GM23338 (cell line): ENCODE data around the gene TOE1. TPM values are rescaled to one million over a fixed set of nuclear protein-coding genes. Genes with fewer than 3 reads are reported as not detected.
A peak's percentile ranks its signal among the peaks of the same experiment; 100 is the strongest.

Source experiments
- ATAC-seq: fragments of 200-7000 bp; cut with Tn5 transposase; 3 replicates; pipeline ENCODE4 v1.9.1; 2020
- DNase-seq: peaks from one replicate; pipeline ENCODE4 v3.0.0-alpha.2; 2015; ENCODE audit warnings: low spot score
- H2AFZ ChIP-seq: fragments of 200-600 bp; sonication (generic); 2 replicates; pipeline ENCODE4 v1.8.0; 2016; ENCODE audit warnings: antibody characterized with exemption, mild to moderate bottlenecking, moderate library complexity
- H3F3A ChIP-seq: fragments of 200-600 bp; sonication (generic); replicated peaks from 2 replicates; pipeline ENCODE4 v1.8.0; 2017; ENCODE audit warnings: antibody characterized with exemption, mixed run types, low read depth
- H3K27ac ChIP-seq: fragments of 200-600 bp; sonication (generic); 2 replicates; pipeline ENCODE4 v1.6.1; 2016; ENCODE audit warnings: low read depth
- H3K27me3 ChIP-seq: fragments of 200-600 bp; sonication (generic); 2 replicates; pipeline ENCODE4 v1.8.0; 2016; ENCODE audit warnings: mild to moderate bottlenecking, mixed run types, moderate library complexity; ENCODE audit not compliant: insufficient read depth
- H3K36me3 ChIP-seq: fragments of 200-600 bp; sonication (generic); 2 replicates; pipeline ENCODE4 v1.8.0; 2016; ENCODE audit warnings: mild to moderate bottlenecking; ENCODE audit not compliant: insufficient read depth
- H3K4me1 ChIP-seq: fragments of 200-600 bp; sonication (generic); 2 replicates; pipeline ENCODE4 v1.8.0; 2016; ENCODE audit warnings: mild to moderate bottlenecking, moderate library complexity; ENCODE audit not compliant: insufficient read depth
- H3K4me2 ChIP-seq: fragments of 200-600 bp; sonication (generic); 2 replicates; pipeline ENCODE4 v1.7.1; 2017; ENCODE audit warnings: mixed run types
- H3K4me3 ChIP-seq: fragments of 200-600 bp; sonication (generic); 2 replicates; pipeline ENCODE4 v1.6.1; 2016; ENCODE audit warnings: mixed run types
- H3K79me2 ChIP-seq: fragments of 200-600 bp; sonication (generic); replicated peaks from 2 replicates; pipeline ENCODE4 v1.8.0; 2017; ENCODE audit warnings: mild to moderate bottlenecking; ENCODE audit not compliant: insufficient read depth
- H3K9me2 ChIP-seq: fragments of 200-600 bp; sonication (generic); 2 replicates; pipeline ENCODE4 v1.8.0; 2017; ENCODE audit not compliant: insufficient read depth
- H4K20me1 ChIP-seq: fragments of 200-600 bp; sonication (generic); replicated peaks from 2 replicates; pipeline ENCODE4 v1.8.0; 2017; ENCODE audit warnings: mild to moderate bottlenecking; ENCODE audit not compliant: insufficient read depth
- H3K27ac Mint-ChIP-seq: 2 replicates; pipeline ENCODE4 v1.8.0; 2020; ENCODE audit warnings: inconsistent platforms, mild to moderate bottlenecking, moderate library complexity, mixed read lengths
- H3K27me3 Mint-ChIP-seq: 3 replicates; pipeline ENCODE4 v1.8.0; 2022; ENCODE audit warnings: low read depth, mild to moderate bottlenecking, moderate library complexity, mixed read lengths, inconsistent platforms; ENCODE audit not compliant: insufficient read depth, poor library complexity
- H3K36me3 Mint-ChIP-seq: 3 replicates; pipeline ENCODE4 v1.8.0; 2021; ENCODE audit warnings: low read depth, mild to moderate bottlenecking, inconsistent platforms, moderate library complexity, mixed read lengths
- H3K4me1 Mint-ChIP-seq: 3 replicates; pipeline ENCODE4 v1.8.0; 2020; ENCODE audit warnings: mild to moderate bottlenecking, inconsistent platforms, mixed read lengths
- H3K4me3 Mint-ChIP-seq: 3 replicates; pipeline ENCODE4 v1.8.0; 2021; ENCODE audit warnings: moderate library complexity, mild to moderate bottlenecking, inconsistent platforms, mixed read lengths
- H3K9me3 Mint-ChIP-seq: 3 replicates; pipeline ENCODE4 v1.8.0; 2020; ENCODE audit warnings: moderate library complexity, mild to moderate bottlenecking, inconsistent platforms, mixed read lengths
- CTCF ChIP-seq, 2 experiments: fragments of 200-600 bp in 1 of 2; sonication (generic) in 1 of 2; conservative IDR thresholded peaks; 2 replicates each; pipeline versions ENCODE4 v1.5.1 to v1.6.1; 2016 to 2017; ENCODE audit warnings: antibody characterized with exemption in 2 of 2, low read depth in 2 of 2, mild to moderate bottlenecking in 2 of 2, moderate library complexity in 1 of 2
- ETS1 ChIP-seq: IDR thresholded peaks from 2 replicates; pipeline ENCODE4 v1.6.1; 2016; ENCODE audit warnings: antibody characterized with exemption
- REST ChIP-seq: IDR thresholded peaks from one replicate; pipeline ENCODE4 v1.6.1; 2018; ENCODE audit warnings: antibody characterized with exemption; ENCODE audit not compliant: unreplicated experiment
- ZNF114 ChIP-seq: fragments of 250-450 bp; sonication (Bioruptor Pico); IDR thresholded peaks from 2 replicates; pipeline ENCODE4 v1.5.0; 2020; ENCODE audit warnings: mild to moderate bottlenecking, moderate library complexity
- ZNF331 ChIP-seq: fragments of 250-450 bp; sonication (Bioruptor Pico); IDR thresholded peaks from 2 replicates; pipeline ENCODE4 v1.5.0; 2020; ENCODE audit warnings: low read depth, mild to moderate bottlenecking, moderate library complexity
- polyA plus RNA-seq: library from polyadenylated mRNA; unstranded; fragments of >200 nt; fragmentation: Nextera tagmentation; extraction: Ambion mirVana; gene quantifications from 2 replicates; pipeline ENCODE4 v1.2.1, GENCODE V29; 2016
- total RNA-seq: library from RNA; depleted of rRNA; stranded (reverse); fragments of >200 nt; shearing (Covaris generic); gene quantifications from 2 replicates; pipeline ENCODE4 v1.2.3, GENCODE V29; 2014

Gene TOE1
- total and polyA plus RNA-seq, 2 experiments from 2014 or later, result 9.1 to 18.4 TPM

- Histone ChIP-seq H3K27me3 (no peaks in the 10 kb centered on the region), H3K4me3 (peak overlapping the region; percentile 9; the same call in 1 of the 2 replicates), H3K27ac (peak overlapping the region; percentile 95), H3F3A (peaks cover 4% of the 10 kb centered on the region), H3K4me2 (peak overlapping the region; percentile 44), H3K9me2 (no peaks in the 10 kb centered on the region), H3K36me3 (no peaks in the 10 kb centered on the region), H3K4me1 (peaks cover 39% of the 10 kb centered on the region), H2AFZ (no peak overlapping the region), H4K20me1 (no peaks in the 10 kb centered on the region), H3K79me2 (no peaks in the 10 kb centered on the region)
- Mint-ChIP-seq H3K36me3 (peaks cover 6% of the 10 kb centered on the region; the same call in 1 of the 3 replicates), H3K9me3 (peaks cover 5% of the 10 kb centered on the region; the same call in 2 of the 3 replicates), H3K27ac (peak overlapping the region; percentile 98), H3K4me1 (peaks cover 29% of the 10 kb centered on the region), H3K27me3 (peaks cover 15% of the 10 kb centered on the region), H3K4me3 (peak overlapping the region; percentile 49)
- peak; percentile 10; the same call in 2 of the 3 replicates for ATAC-seq
- no peak for TF ChIP-seq REST
- TF ChIP-seq ZNF331 (CRISPR knock-in tag), result no peak
- no peak for TF ChIP-seq ZNF114 (CRISPR knock-in tag)
- DNase-seq, result peak; percentile 57
These were observed 18.5 kb upstream of the TOE1 start for GRCh38 chr1:45321444-45321843.

GRCh38 chr1:45322486-45323040, 17.4 kb upstream of the TOE1 start:
- ATAC-seq, result no peak
- peaks cover 31% of the 10 kb centered on the region for H3K4me1 Mint-ChIP-seq
- H3K27ac Mint-ChIP-seq, result peak overlapping the region; percentile 85

More at GRCh38 chr1:45322486-45323040, 17.4 kb upstream of the TOE1 start:
- TF ChIP-seq CTCF (conservative IDR thresholded peaks at IDR 0.05; ENCODE audit: low read depth in 2 of 2), result peak; percentile 13 to 29; a peak in 2 of 4 replicates
- no peak for TF ChIP-seq ETS1
- Mint-ChIP-seq H3K36me3 (peaks cover 6% of the 10 kb centered on the region; the same call in 2 of the 3 replicates), H3K9me3 (peaks cover 5% of the 10 kb centered on the region; the same call in 2 of the 3 replicates), H3K4me3 (peak overlapping the region; percentile 22; the same call in 2 of the 3 replicates), H3K27me3 (peaks cover 20% of the 10 kb centered on the region)
- Histone ChIP-seq H3K27ac (peak overlapping the region; percentile 93), H4K20me1 (no peaks in the 10 kb centered on the region), H3K4me2 (peak overlapping the region; percentile 67), H3K27me3 (no peaks in the 10 kb centered on the region), H3K9me2 (no peaks in the 10 kb centered on the region), H3K4me1 (peaks cover 34% of the 10 kb centered on the region), H3F3A (peaks cover 4% of the 10 kb centered on the region), H3K36me3 (no peaks in the 10 kb centered on the region), H3K79me2 (peaks cover 4% of the 10 kb centered on the region), H3K4me3 (no peak overlapping the region), H2AFZ (no peak overlapping the region)
- DNase-seq, result no peak
